Measurements from ENCODE around the gene THSD7A. TPM values are rescaled to one million over a fixed set of nuclear protein-coding genes. Genes with fewer than 3 reads are reported as not detected.

The THSD7A gene
- total and polyA plus RNA-seq, 2 of the 8 experiments (the other 6 are each of a cell fraction or from before 2014, with no cell fraction given): 0.44 to 1.2 TPM

GRCh38 chr7:11491811-11492210 lies 340.2 kb downstream of the THSD7A start:
- H3K4me1 ChIP-seq (replicated peaks in 1 of 4; ENCODE audit: control insufficient read depth in 3 of 4, insufficient read depth in 4 of 4, low read length in 3 of 4): peaks cover 0 to 11% (median 0%) of the 10 kb centered on the region in 4 experiments; a peak in 2 of 7 replicates
- H2BK20ac ChIP-seq (ENCODE audit: low read length): no peak overlapping the region
- ChIA-PET CTCF (ENCODE audit: partially characterized antibody) (interaction anchor here (1.3 kb wide), 1 partner anchor 9 kb away, joined by 3 read pairs; no protein-coding TSS in a partner anchor), POLR2A (ENCODE audit: partially characterized antibody) (no interaction called here)
- DNase-seq (ENCODE audit: low read depth in 1 of 2, low spot score in 2 of 2): no peak
- H4K20me1 ChIP-seq (replicated peaks in 1 of 2; ENCODE audit: control insufficient read depth in 1 of 2, insufficient read depth in 2 of 2, low read length in 2 of 2): no peaks in the 10 kb centered on the region
- no peaks in the 10 kb centered on the region for H3K36me3 ChIP-seq (ENCODE audit: control insufficient read depth in 2 of 4, insufficient read depth in 4 of 4, low read length in 3 of 4)
- H3K14ac ChIP-seq (ENCODE audit: insufficient read length): no peak overlapping the region
- H3K79me2 ChIP-seq (ENCODE audit: control insufficient read depth in 1 of 2, insufficient read depth in 2 of 2, low read length in 2 of 2): no peaks in the 10 kb centered on the region
- no peak overlapping the region for H3K4me2 ChIP-seq (ENCODE audit: insufficient read depth in 1 of 2, low read depth in 2 of 2, low read length in 2 of 2)
- H3K23ac ChIP-seq (ENCODE audit: insufficient read length): no peak overlapping the region
- H3K27me3 ChIP-seq (replicated peaks in 1 of 4; ENCODE audit: control insufficient read depth in 3 of 4, extremely low read depth in 1 of 4, insufficient read depth in 3 of 4, low read length in 3 of 4): no peaks in the 10 kb centered on the region
- H3K27ac ChIP-seq (ENCODE audit: low read depth, low read length): no peak overlapping the region
- H4K8ac ChIP-seq (ENCODE audit: extremely low read depth, insufficient read depth, low read length): no peak overlapping the region
- 95% methylated on average over 4 of the region's 4 CpGs; no CpG with 5 or more reads in 1 of the 2 experiments for WGBS, 2 experiments (ENCODE audit: extremely low coverage in 1 of 2, insufficient coverage in 1 of 2, insufficient read length in 1 of 2, insufficient replicate concordance in 2 of 2, low coverage in 1 of 2, low lambda C conversion rate in 2 of 2, missing lambda C conversion rate in 1 of 2)
- H3K18ac ChIP-seq (ENCODE audit: extremely low read depth, low read length): no peak overlapping the region; the same call in 1 of the 2 replicates
- H3K79me1 ChIP-seq (ENCODE audit: low read depth, low read length): no peaks in the 10 kb centered on the region
- no peak overlapping the region for H2BK120ac ChIP-seq (replicated peaks; ENCODE audit: low read depth, low read length)
- H2AFZ ChIP-seq (ENCODE audit: low read length): no peak overlapping the region
- FAIRE-seq: no peak
- no peak overlapping the region for H3K9ac ChIP-seq (replicated peaks in 1 of 4; ENCODE audit: extremely low read depth in 1 of 4, low read depth in 3 of 4, low read length in 3 of 4)
- H3K56ac ChIP-seq (replicated peaks; ENCODE audit: insufficient read length, low read depth, low read length): no peak overlapping the region
- H3K9me3 ChIP-seq (ENCODE audit: insufficient read depth in 2 of 2, low read depth in 1 of 2, low read length in 1 of 2): no peaks in the 10 kb centered on the region; a peak in 1 of 4 replicates
- no peak overlapping the region for H4K5ac ChIP-seq (ENCODE audit: insufficient read length, low read depth, low read length)
- H3K4me3 ChIP-seq (ENCODE audit: extremely low read depth in 1 of 4, insufficient read depth in 2 of 4, low read depth in 3 of 4, low read length in 4 of 4): no peak overlapping the region
- no peak overlapping the region for H2BK15ac ChIP-seq (ENCODE audit: low read length)
- no peaks in the 10 kb centered on the region for H3K23me2 ChIP-seq (ENCODE audit: low read depth, low read length)
- no peak overlapping the region for H3K4ac ChIP-seq (replicated peaks; ENCODE audit: insufficient read length, low read depth, low read length)
- TF ChIP-seq SIRT6 (IDR thresholded peaks at IDR 0.05; ENCODE audit: low read length): no peak
- no peak for TF ChIP-seq SIN3A (conservative IDR thresholded peaks at IDR 0.05 in 1 of 2, IDR thresholded peaks at IDR 0.05 in 1 of 2; ENCODE audit: low read depth in 1 of 2, low read length in 2 of 2)
- no peak for TF ChIP-seq CBX8 (IDR thresholded peaks at IDR 0.05; ENCODE audit: borderline replicate concordance, low read depth, low read length)
- no peak for TF ChIP-seq POLR2AphosphoS5 (IDR thresholded peaks at IDR 0.05; ENCODE audit: low read depth, low read length)
- TF ChIP-seq KDM1A (IDR thresholded peaks at IDR 0.05; ENCODE audit: borderline replicate concordance, low read length): no peak
- H4K91ac ChIP-seq (replicated peaks; ENCODE audit: insufficient read length, low read length): no peak overlapping the region
- no peak overlapping the region for H2BK12ac ChIP-seq (ENCODE audit: low read depth, low read length)
- H2AK5ac ChIP-seq (ENCODE audit: low read depth, low read length): no peak overlapping the region
- no peak overlapping the region for H2BK5ac ChIP-seq (ENCODE audit: low read depth, low read length)

Measured in H1 (cell line).